Epidermal melanocyte (primary cell): ENCODE data around the gene ASCC3.

Experiments
- DNase-seq: peaks from one replicate; pipeline ENCODE4 v3.0.0; 2011; ENCODE audit warnings: low spot score; ENCODE audit not compliant: insufficient read length

The ASCC3 gene

GRCh38 chr6:100506651-100507050 lies 374.5 kb downstream of the ASCC3 start:
- no peak for DNase-seq

GRCh38 chr6:100504786-100505737 lies 376.1 kb downstream of the ASCC3 start:
- no peak for DNase-seq

- no peak for DNase-seq
These were observed 378.0 kb downstream of the ASCC3 start for GRCh38 chr6:100503043-100503705.

DNA sequence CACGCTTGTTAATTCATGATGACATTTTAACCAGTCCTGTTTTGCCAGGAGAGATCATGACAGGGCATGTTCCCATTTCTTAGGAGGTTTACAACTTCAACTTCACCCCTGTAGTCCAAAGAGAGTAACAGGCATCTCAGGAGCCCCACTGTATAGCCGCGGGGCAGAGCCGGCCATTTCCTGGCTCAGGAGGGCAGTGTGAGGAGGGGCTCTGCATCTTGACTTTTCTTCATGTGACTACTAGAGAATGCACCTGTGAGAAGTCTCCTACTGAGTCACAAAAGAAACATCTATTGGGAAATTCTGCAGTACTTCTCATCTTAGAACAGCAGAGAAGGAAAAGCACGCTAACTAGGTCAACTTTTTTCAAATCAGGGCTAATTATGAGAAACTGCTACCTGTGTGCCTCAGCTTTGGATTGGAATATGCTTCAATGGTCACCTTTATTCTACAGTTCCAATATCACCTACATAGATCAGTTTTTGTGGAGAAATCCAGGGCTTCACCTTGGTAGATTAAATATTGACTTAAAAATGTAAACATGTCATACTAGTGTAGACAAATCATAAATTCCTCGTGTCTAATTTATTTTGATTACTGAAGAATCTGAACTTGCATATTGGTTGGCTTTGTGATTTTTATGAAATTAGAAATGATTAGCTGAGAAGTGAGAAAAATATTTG lies 387.8 kb downstream of the ASCC3 start:
- DNase-seq = no peak

GRCh38 chr6:100491952-100492670 lies 389.0 kb downstream of the ASCC3 start:
- no peak for DNase-seq

GRCh38 chr6:100490065-100490464 lies 391.1 kb downstream of the ASCC3 start:
- DNase-seq = no peak

DNA sequence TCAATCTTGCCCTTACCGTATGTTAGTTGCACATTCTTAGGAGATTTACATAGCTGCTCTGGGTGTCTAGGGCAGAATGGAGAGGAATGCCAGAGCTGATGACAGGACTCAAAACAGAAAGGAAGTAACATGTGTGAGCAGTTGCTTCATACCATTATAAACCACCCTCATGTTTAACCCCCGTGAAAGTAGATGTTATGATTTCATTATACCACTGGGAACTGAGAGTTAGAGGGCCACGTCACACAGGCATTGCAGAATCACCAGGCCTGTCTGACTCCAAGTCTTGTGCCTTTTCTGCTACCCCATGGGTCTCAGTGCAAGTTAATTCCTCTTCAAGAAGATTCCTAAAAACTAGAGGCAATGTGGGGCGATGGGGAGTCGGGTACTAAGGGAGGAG lies 392.9 kb downstream of the ASCC3 start:
- no peak for DNase-seq

DNA sequence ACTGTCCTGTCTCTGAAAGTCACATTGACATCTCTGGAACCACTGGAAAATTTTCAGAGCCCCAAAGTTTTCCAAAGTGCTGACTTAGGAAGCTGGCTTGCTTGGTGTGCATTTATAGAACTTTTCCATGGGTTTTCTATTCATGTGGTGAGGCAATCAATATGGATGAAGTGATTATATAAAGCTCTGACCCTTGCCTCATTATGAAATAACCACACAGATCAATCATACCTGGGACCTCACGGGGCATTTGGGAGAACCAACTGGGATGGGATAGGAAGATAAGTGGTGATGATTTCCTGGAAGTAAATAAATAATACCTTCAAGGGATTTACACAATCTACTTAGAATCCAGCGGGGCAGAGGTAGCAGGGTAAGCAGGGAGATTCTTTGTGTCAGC lies 393.5 kb downstream of the ASCC3 start:
- no peak for DNase-seq

DNA sequence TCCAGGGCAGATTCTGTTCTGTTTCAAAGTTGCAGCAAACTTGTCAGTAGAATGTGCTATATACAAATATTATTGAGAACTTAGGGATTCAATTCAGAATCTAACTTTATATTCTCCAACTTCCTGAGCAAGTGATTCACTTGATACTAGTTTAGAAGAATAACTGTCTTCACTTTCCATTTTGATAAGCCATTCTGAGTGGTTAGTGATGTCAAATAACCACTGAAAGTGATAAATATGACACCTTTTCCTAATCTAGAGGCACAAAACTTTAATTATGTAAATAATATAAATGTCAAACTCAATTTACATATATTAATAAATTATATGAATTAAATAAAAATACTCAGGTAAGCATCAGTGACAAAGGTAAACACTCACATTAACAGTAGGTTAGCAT lies 395.9 kb downstream of the ASCC3 start:
- DNase-seq = no peak

DNA sequence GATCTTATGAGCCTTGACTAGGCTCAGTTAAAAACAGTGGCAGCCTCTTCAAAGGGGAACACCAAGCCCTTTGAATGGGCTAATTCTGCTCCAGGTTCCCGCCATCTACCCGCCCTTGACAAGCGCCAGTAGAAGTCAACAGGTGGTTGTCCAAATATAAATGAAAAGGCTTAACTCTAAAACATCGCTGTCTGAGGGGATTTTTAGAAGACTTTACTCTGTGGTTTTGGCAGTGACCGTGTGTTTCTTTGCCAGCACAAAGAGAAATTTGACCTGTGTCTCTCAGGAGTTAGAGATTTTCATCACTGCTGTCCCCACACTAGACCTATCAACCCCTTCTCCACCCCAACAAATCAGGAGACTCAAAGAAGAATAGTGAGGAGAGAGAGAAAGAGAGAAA lies 396.7 kb downstream of the ASCC3 start:
- DNase-seq = no peak

DNA sequence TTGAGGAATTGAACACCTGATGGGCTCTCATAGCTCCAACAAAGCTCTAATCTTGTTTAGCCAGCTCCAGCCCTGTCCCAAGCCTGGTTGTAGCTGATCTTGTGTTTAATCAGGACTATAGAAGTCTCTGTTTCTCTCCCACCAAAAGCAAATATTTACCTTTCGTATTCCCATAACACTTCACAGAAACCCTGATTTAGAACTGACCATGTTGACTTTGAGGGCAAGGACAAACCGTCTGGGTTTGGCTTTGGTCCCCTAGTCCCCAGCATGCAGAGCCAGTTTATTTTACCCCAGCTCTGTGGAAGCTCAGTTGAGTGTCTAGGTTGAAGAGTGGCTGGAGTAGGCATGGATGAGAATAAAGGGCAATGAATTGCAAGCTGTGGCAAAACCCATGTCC lies 398.4 kb downstream of the ASCC3 start:
- DNase-seq = no peak

DNA sequence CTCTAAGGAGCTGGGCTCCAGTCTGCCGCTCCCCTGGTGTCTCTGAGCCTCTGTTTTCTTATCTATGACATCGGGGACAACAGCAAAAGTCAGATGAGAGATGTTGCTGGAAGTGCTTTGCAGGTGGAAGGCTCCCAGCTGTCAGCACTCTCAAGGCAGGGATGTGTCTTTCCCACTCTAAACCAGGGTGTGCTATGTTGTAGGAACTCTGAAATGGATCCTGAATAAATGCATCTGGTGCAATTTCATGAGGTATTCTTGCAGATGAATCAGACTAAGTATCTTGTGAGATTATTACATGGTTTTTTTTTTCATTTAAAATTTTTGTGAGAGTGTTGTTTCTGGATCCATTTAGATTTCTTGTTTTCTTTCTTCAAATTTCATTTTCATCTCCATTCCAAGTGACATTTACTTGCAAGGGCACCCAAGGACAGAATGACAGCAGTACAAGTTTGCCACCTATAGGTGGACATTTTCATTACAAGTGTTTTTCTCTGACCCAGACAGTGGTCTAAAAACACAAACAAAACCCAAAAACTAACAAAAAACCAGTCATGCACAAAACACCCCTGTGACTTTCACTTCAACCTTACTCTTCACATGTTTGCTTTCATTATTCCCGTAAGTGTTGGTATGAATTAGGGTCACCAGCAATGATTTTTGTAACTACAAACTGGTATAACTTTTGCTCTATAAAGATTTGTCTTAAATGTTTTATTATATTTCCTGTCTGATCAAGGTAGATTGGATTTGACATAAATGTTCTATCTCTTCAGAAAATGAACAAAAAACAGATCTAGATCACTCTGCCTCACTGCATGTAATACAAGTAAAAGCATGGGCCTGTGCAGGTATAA lies 401.7 kb downstream of the ASCC3 start:
- DNase-seq = no peak

DNA sequence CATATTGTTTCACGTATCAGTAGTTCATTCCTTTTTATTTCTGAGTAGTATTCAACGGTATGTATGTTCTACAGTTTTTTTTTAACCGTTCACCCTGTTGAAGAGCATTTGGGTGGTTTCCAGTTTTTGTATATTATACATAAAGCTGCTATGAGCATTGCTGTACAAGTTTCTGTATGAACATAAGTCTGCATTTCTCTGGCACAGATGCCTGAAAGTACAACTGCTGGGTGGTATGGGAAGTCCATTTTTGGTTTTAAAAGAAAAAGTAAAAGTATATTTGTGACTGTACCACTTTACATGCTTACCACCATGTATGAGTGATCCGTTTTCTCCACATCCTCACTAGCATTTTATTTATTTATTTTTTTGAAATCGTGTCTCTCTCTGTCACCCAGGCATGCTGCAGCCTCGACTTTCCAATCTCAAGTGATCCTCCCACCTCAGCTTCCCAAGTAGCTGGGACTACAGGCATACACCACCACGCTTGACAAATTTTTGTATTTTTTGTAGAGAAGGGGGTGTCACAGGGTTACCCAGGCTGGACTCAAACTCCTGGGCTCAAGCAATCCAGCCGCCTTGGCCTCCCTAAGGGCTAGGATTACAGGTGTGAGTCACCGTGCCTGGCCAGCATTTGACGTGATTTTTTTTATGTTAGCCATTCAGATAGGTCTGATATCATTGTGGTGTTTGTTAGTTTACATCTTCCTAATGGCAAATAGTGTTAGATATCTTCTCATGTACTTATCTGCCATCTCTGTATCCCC lies 405.4 kb downstream of the ASCC3 start:
- no peak for DNase-seq

DNA sequence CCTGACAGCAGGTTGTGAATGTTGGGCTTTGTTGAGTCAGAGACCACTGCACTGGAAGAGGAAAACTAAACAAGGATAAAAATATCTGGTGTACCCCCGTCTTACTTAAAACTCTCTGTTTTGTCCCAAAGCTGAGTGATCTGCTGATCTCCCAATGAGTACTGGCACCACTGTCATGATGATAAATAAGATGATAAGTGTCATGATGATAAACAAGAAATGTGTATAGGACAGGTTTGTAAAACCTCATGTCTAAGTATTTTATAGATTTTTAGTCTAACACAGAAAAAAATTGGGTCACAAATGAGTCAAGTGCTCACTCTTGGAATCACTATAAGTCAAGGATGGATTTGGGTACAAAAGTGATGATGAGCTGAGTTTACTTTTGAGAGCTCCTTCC lies 407.9 kb downstream of the ASCC3 start:
- DNase-seq = no peak

DNA sequence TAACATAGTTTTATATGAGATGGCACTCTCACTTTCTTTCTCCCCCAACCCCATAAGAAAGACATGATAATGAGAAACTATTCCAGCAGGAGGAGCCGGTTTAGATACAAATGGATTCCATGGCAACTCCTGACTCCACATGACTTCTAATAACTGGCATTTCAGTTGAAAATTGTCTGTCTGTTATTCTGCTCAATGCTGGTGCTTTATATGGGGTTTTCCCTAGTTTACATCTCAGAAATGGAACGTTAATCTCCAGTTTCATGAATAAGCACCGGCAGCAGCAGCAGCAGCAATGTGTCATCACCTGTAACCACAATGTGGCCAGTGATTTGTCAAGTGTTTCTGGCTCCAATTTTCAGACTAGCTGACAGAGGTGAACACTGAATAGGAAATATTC lies 408.5 kb downstream of the ASCC3 start:
- DNase-seq = no peak

GRCh38 chr6:100470422-100471120 lies 410.6 kb downstream of the ASCC3 start:
- no peak for DNase-seq

DNA sequence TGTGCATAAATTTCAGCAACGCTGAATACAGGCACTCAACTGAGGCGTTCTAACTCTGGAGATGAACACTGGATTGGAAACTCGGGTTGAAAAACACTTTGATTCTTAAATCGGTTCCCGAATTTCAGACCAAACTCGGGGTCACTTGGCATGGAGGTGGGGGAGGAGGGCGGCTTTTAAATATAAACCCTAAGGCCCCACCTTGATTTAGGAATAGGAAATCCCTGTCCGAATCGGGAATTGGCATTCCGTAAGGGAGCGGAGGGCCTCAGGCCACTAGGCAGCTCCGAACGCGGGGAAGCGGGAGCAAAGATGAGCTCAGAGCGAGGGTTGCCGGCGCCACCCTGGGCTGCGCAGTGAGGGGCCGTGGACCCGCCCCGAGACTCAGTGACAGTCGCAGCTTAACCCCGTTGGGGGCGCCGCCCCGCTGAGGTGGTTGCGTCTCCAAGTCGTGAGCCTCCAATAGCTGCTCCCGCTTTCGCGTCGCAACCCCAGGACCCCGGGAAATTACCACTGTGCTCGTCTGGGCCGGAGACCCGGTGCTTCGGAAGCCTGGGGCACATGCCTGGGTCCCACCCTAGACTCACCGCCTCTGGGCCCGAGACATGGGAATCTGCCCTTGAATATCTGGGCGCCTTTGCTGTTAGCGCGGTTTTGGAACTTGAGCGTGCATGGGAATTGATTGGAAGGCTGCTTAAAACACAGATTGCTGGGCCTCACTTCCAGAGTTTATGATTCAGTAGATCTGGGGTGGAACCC lies 411.8 kb downstream of the ASCC3 start:
- no peak for DNase-seq

GRCh38 chr6:100468016-100468622 lies 413.0 kb downstream of the ASCC3 start:
- DNase-seq = no peak
